Medulla oblongata (tissue), 1 donor: Measurements from ENCODE around the gene SHPK.
"Not testable (repeated sequence)": the region's sequence is repeated elsewhere in the genome, so short reads cannot be mapped to it uniquely, and the experiment has no call there.

Experiments
- DNase-seq: peaks from one replicate; pipeline ENCODE4 v3.0.0-alpha.2; 2015; ENCODE audit errors: extremely low spot score

Gene SHPK

GRCh38 chr17:3589784-3590183, 46.3 kb downstream of the SHPK start:
- DNase-seq = no peak

- DNase-seq = no peak
Measured at GRCh38 chr17:3585826-3586225, 50.2 kb downstream of the SHPK start.

- DNase-seq = no peak
Measured at GRCh38 chr17:3583456-3583855, 52.6 kb downstream of the SHPK start.

- DNase-seq = no peak
Measured at GRCh38 chr17:3582915-3583314, 53.1 kb downstream of the SHPK start.

- not testable (repeated sequence) for DNase-seq
Measured at GRCh38 chr17:3578667-3579066, 57.4 kb downstream of the SHPK start.

- DNase-seq = no peak
Measured at GRCh38 chr17:3576970-3577369, 59.1 kb downstream of the SHPK start.

- DNase-seq = no peak
Measured at GRCh38 chr17:3575511-3575910, 60.5 kb downstream of the SHPK start.

DNA sequence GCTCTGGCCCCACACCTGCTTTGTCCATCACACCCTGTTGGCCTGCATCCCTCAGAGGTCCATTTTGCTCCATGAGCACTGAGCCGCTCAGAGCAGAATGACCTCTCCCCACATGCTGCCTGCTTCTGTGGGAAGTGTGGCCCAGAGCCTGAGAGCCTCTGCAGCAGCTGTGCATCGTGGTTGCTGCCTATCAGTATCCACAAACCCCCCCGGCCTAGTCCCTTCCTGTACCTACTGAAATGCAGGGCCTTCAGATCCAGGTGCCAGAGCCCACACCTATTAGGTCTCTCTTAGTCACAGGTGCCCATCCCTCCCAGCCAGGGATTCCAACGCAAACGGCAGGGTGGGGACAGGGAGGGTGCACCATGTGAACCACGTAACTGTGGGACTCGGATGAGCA, 61.8 kb downstream of the SHPK start:
- no peak for DNase-seq

DNA sequence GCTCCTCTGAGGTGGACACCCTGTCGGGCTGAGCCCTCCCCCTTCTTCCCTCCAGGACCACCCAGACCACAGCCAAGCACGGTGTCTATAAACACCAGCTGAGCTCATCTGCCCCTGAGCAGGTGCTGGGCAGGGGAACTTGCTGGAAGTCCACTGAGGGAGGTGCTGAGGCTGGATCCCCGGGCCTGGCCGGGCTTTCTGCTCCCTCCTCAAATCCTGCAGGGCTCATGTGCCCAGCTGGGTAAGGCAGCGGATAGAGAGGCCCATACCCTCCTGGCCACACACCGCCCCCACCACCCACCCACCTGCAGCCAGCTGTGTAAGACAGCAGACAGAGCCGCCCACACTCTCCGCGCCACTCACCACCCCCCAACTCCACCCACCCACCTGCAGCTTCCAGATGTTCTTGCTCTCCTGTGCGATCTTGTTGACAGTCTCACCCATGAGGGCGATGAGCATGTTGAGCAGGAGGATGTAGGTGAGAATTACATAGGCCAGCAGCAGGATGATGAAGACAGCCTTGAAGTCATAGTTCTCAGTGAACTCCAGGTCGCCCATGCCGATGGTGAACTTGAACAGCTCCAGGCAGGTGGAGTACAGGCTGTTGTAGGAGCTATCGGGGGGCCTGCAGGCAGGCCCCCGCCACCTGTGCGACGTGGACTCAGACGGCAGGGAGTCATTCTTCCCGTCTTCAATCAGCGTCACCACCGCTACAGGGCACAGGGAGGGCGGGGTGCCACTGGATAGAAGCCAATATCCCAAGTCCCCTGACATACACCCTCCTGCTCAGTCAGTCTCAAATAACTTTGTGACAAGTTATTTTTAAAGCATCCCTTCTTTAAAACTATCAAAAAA, 62.6 kb downstream of the SHPK start:
- no peak for DNase-seq

GRCh38 chr17:3572231-3572630, 63.8 kb downstream of the SHPK start:
- DNase-seq = no peak

DNA sequence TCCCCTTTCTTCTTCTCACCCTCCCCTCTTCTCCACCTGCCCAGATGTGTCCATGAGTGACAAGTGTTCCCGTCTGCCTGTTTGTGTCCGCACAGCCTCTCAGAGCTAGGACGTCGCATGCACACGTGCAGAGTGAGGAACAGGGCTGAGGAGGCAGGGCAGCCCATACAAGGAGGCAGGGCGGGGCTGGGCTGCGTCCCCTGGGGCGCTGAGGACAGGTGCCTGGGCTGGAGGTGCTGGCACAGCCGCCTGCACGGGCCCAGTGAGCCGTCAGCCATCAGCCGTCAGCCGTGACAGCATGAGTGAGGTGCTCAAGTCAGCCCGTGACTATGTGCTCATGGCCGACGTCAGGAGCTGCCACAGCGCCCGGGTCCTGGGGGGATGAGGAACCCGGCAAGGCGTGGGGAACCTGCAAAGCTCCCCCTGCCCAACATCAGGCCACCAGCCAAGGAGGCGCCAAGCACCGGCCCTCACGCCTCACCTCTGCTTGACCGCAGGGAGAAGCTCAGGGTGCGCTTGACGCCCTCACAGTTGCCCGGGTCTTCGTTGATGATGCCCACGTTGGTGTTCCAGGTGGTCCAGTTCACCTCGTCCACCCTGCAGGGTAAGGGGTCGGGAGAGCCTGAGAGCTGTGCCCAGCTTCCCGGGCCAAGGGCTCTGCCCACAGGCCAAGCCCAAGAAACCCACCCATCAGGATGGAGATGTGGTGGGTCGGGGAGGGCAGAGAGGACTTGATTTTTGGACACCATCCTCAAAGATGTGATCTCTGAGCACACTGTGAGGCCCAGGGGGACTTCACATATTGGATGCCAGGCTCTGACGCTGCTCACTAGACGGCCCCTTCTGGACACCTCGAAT, 64.8 kb downstream of the SHPK start:
- no peak for DNase-seq

GRCh38 chr17:3569534-3570137, 66.4 kb downstream of the SHPK start:
- DNase-seq = no peak

DNA sequence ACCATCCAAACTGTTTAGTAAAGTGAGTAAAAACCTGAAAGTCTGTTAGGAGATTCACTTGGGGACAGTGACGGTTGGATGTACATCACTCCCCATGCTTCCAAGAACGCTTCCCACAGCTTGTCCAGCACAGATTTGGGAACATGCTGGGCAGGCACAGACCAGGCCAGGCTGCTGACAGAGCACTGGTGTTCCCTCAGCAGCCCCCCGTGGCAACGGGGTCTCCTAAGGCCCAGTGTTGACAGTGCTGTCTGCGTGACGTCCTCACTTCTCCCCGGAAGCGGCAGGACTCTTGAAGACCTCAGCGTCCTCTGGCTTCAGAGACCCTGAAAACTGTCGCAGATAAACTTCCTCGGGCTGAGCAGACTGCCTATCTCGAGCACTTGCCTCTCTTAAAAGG, 69.5 kb downstream of the SHPK start:
- DNase-seq = no peak

GRCh38 chr17:3565143-3565542, 70.9 kb downstream of the SHPK start:
- DNase-seq = no peak

- not testable (repeated sequence) for DNase-seq
Measured at GRCh38 chr17:3564241-3564640, 71.8 kb downstream of the SHPK start.

- no peak for DNase-seq
Measured at GRCh38 chr17:3559270-3559645, 76.8 kb downstream of the SHPK start.

- DNase-seq = no peak
Measured at GRCh38 chr17:3558603-3559269, 77.3 kb downstream of the SHPK start.
